Activated B cell treated with CpG ODN at 0.5 μM for 24 hours (primary cell): ENCODE data around the gene TBX5. TPM values are rescaled to one million over a fixed set of nuclear protein-coding genes. Genes with fewer than 3 reads are reported as not detected.

Experiments used
- ATAC-seq: fragments of 200-7000 bp; cut with Tn5 transposase; one replicate; pipeline ENCODE4 v1.10.0; 2021; ENCODE audit warnings: low read depth, mild to moderate bottlenecking, moderate library complexity
- CTCF ChIA-PET: fragments of 350-600 bp; sonication (Branson Sonifier 250); formaldehyde crosslinking; loops from one replicate; lab custom pipeline; 2021; ENCODE audit warnings: antibody characterized with exemption; lab: Charles Lee
- POLR2A ChIA-PET: fragments of 350-600 bp; sonication (Branson Sonifier 250); formaldehyde crosslinking; loops from one replicate; lab custom pipeline; 2021; ENCODE audit warnings: antibody characterized with exemption; lab: Charles Lee
- DNase-seq: peaks from one replicate; pipeline ENCODE4 v3.0.0; 2022
- H3K27ac Mint-ChIP-seq: one replicate; pipeline ENCODE4 v1.8.0; 2020; ENCODE audit warnings: mixed read lengths
- H3K27me3 Mint-ChIP-seq: one replicate; pipeline ENCODE4 v1.8.0; 2021; ENCODE audit warnings: mixed read lengths
- H3K36me3 Mint-ChIP-seq: one replicate; pipeline ENCODE4 v1.8.0; 2021; ENCODE audit warnings: low read depth, mixed read lengths
- H3K4me1 Mint-ChIP-seq: one replicate; pipeline ENCODE4 v1.8.0; 2021; ENCODE audit warnings: mixed read lengths
- H3K4me3 Mint-ChIP-seq: one replicate; pipeline ENCODE4 v1.8.0; 2020; ENCODE audit warnings: mild to moderate bottlenecking, mixed read lengths
- H3K9me3 Mint-ChIP-seq: one replicate; pipeline ENCODE4 v1.8.0; 2020; ENCODE audit warnings: mixed read lengths
- CTCF ChIP-seq: fragments of 200-600 bp; IDR thresholded peaks from one replicate; pipeline ENCODE4 v1.8.0; 2022; ENCODE audit warnings: antibody characterized with exemption, mild to moderate bottlenecking
- intact Hi-C: fragments of 100-400 bp; cut with micrococcal nuclease; formaldehyde crosslinking; loops from one replicate; pipeline ENCODE4 v1.15.1; 2024
- total RNA-seq: library from RNA; stranded (reverse); gene quantifications from 2 replicates; pipeline ENCODE4 v1.2.3, GENCODE V29; 2022

TBX5 gene
- total RNA-seq, 1 donor from 2014 or later = not detected

DNA sequence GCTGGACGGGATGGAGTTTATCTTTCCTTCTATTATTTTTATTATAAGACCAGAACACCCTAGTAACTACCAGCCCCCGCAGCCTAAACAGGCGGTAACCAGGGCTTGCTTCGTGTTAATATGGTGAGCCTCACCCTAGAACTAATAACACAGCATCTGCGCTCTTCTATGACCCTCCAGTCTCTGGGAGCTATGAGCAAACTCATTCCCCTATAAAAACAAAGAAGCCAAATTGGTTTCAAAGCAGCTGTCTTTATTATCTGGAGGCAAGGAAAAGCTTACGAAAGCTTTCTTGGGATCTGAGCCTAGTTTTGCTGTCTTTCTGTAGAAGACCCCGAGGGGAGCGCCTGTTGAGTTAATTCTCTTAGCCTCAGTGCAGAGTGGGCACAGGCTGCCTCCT is 85.0 kb downstream of the TBX5 start:
- Mint-ChIP-seq H3K27ac (no peak overlapping the region), H3K4me1 (no peaks in the 10 kb centered on the region), H3K36me3 (no peaks in the 10 kb centered on the region), H3K4me3 (no peak overlapping the region), H3K27me3 (no peaks in the 10 kb centered on the region), H3K9me3 (peaks cover 3% of the 10 kb centered on the region)
- DNase-seq (no peak), ATAC-seq (no peak)
- intact Hi-C loops = no loop called here
- CTCF ChIA-PET = no interaction called here
- no peak for TF ChIP-seq CTCF
- POLR2A ChIA-PET = no interaction called here

GRCh38 chr12:114320101-114320500 is 85.8 kb downstream of the TBX5 start:
- intact Hi-C loops = no loop called here
- H3K36me3 Mint-ChIP-seq = no peaks in the 10 kb centered on the region
- no peaks in the 10 kb centered on the region for H3K4me1 Mint-ChIP-seq
- DNase-seq (no peak), ATAC-seq (no peak)
- no peak for TF ChIP-seq CTCF
- CTCF ChIA-PET = no interaction called here
- POLR2A ChIA-PET = no interaction called here
- peaks cover 3% of the 10 kb centered on the region for H3K9me3 Mint-ChIP-seq
- no peak overlapping the region for H3K27ac Mint-ChIP-seq
- H3K27me3 Mint-ChIP-seq = no peaks in the 10 kb centered on the region
- no peak overlapping the region for H3K4me3 Mint-ChIP-seq

- Mint-ChIP-seq H3K36me3 (no peaks in the 10 kb centered on the region), H3K4me1 (no peaks in the 10 kb centered on the region), H3K27me3 (no peaks in the 10 kb centered on the region), H3K27ac (no peak overlapping the region), H3K9me3 (peaks cover 3% of the 10 kb centered on the region), H3K4me3 (no peak overlapping the region)
- no peak for DNase-seq
- CTCF ChIA-PET = no interaction called here
- ATAC-seq = no peak
- intact Hi-C loops = no loop called here
- POLR2A ChIA-PET = no interaction called here
- TF ChIP-seq CTCF = no peak
These were observed 86.5 kb downstream of the TBX5 start for GRCh38 chr12:114319422-114319821.

GRCh38 chr12:114318984-114319383 is 87.0 kb downstream of the TBX5 start:
- intact Hi-C loops = no loop called here
- H3K27ac Mint-ChIP-seq = no peak overlapping the region
- H3K36me3 Mint-ChIP-seq = no peaks in the 10 kb centered on the region
- ATAC-seq = no peak
- CTCF ChIA-PET = no interaction called here
- no peak for TF ChIP-seq CTCF
- H3K9me3 Mint-ChIP-seq = peaks cover 3% of the 10 kb centered on the region
- POLR2A ChIA-PET = no interaction called here
- no peak for DNase-seq
- no peaks in the 10 kb centered on the region for H3K27me3 Mint-ChIP-seq
- H3K4me1 Mint-ChIP-seq = no peaks in the 10 kb centered on the region
- no peak overlapping the region for H3K4me3 Mint-ChIP-seq

GRCh38 chr12:114316076-114316475 is 89.9 kb downstream of the TBX5 start:
- no peak for TF ChIP-seq CTCF
- ChIA-PET CTCF (no interaction called here), POLR2A (no interaction called here)
- no peak for ATAC-seq
- Mint-ChIP-seq H3K9me3 (peaks cover 3% of the 10 kb centered on the region), H3K4me3 (no peak overlapping the region), H3K36me3 (no peaks in the 10 kb centered on the region), H3K27me3 (no peaks in the 10 kb centered on the region), H3K4me1 (no peaks in the 10 kb centered on the region), H3K27ac (no peak overlapping the region)
- intact Hi-C loops = no loop called here
- DNase-seq = no peak
